Measurements from ENCODE around the gene APOBEC3G. TPM values are rescaled to one million over a fixed set of nuclear protein-coding genes. Genes with fewer than 3 reads are reported as not detected.
A peak's percentile ranks its signal among the peaks of the same experiment; 100 is the strongest.
"Not testable (repeated sequence)": the region's sequence is repeated elsewhere in the genome, so short reads cannot be mapped to it uniquely, and the experiment has no call there.

The APOBEC3G gene
- total RNA-seq, 4 donors from 2014 or later, result 6.5 to 27.5 (median 11.4) TPM

GRCh38 chr22:39055658-39056057, 21.4 kb upstream of the APOBEC3G start:
- Histone ChIP-seq H3K4me3 (no peak overlapping the region), H3K27ac (no peak overlapping the region), H3K36me3 (no peaks in the 10 kb centered on the region), H3K9me3 (no peaks in the 10 kb centered on the region), H3K4me1 (no peaks in the 10 kb centered on the region), H3K27me3 (no peaks in the 10 kb centered on the region)
- 93 to 95% methylated on average over 11 of the region's 11 CpGs for WGBS, 2 donors
- DNase-seq (ENCODE audit: low spot score in 2 of 2), result no peak
- TF ChIP-seq EP300 (IDR thresholded peaks at IDR 0.05) (no peak), CTCF (IDR thresholded peaks at IDR 0.05) (no peak), POLR2A (IDR thresholded peaks at IDR 0.05) (no peak)

GRCh38 chr22:39061290-39061689, 15.8 kb upstream of the APOBEC3G start:
- H3K9me3 ChIP-seq; H3K27me3 ChIP-seq; H3K4me1 ChIP-seq; H3K4me3 ChIP-seq; H3K27ac ChIP-seq; H3K36me3 ChIP-seq; DNase-seq (ENCODE audit: low spot score in 2 of 2): not testable (repeated sequence)
- WGBS, 2 donors, result 66% methylated on average over 6 of the region's 6 CpGs

DNA sequence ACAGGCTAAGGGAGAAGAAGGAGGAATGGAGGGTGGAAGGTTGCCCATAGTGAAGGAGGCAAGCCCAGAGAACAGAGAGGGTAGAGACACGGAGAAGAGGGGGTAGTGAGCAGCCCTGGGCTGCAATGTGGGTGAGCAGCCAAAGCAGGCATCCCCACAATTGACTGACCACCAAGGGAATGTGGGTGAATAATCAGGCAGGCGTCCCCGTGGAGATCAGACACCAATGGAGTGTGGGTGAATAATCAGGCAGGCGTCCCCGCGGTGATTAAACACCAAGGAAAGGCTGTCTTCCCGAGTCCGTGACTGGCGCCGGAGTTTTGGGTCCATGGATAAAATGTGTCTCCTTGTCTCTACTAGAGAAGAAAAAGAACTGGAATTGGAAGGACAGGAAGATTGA, 15.1 kb upstream of the APOBEC3G start:
- not testable (repeated sequence) for H3K27me3 ChIP-seq; DNase-seq (ENCODE audit: low spot score in 2 of 2); H3K9me3 ChIP-seq; H3K4me3 ChIP-seq; H3K4me1 ChIP-seq; H3K27ac ChIP-seq; H3K36me3 ChIP-seq
- 80 to 84% methylated on average over 10 of the region's 10 CpGs for WGBS, 2 donors

- H3K4me3 ChIP-seq; H3K36me3 ChIP-seq; H3K4me1 ChIP-seq; H3K9me3 ChIP-seq; H3K27me3 ChIP-seq; DNase-seq (ENCODE audit: low spot score in 2 of 2); H3K27ac ChIP-seq: not testable (repeated sequence)
- WGBS, 2 donors, result 81 to 88% methylated on average over 8 of the region's 8 CpGs
Measured at GRCh38 chr22:39063904-39064303, 13.2 kb upstream of the APOBEC3G start.

- 70 to 74% methylated on average over 9 of the region's 9 CpGs for WGBS, 2 donors
- H3K4me1 ChIP-seq; H3K9me3 ChIP-seq; H3K27me3 ChIP-seq; DNase-seq (ENCODE audit: low spot score in 2 of 2); H3K36me3 ChIP-seq: not testable (repeated sequence)
- H3K4me3 ChIP-seq, result peak overlapping the region in 1 of 4 donors; percentile 9
- peak overlapping the region in 2 of 4 donors; percentile 16 to 60 for H3K27ac ChIP-seq
Measured at GRCh38 chr22:39066442-39067276, 10.4 kb upstream of the APOBEC3G start.

DNA sequence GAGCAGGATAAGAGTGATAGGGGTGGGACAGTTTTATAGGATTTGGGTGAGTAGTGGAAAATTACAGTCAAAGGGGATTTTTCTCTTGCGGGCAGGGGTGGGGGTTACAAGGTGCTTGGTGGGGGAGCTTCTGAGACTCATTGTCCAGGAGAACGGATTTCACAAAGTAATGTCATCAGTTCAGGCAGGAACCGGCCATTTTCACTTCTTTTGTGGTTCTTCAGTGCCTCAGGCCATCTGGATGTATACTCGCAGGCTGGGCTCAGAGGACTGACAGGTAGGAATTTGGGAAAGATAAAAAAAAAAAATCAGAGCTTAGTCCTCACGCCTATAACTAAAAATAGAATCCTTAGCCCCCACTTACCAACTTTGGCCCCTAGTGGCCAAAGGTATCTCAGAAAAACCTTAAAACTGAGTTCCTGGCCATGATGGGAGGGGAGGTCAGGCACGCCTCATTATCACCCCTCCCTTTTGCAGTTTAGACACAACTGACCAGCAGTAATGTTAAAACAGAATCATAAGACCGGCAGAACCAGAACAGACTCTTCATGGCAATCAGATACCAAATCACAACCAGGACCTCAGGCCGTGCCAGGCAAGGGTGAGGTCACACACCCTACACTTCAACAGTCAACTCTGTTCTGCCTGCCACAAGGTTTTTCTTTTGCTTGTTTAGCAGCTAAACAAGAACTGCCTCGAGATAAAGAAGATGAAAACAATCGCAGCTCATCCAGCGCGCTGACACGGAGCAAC, 8.9 kb upstream of the APOBEC3G start:
- TF ChIP-seq CTCF (IDR thresholded peaks at IDR 0.05) (no peak), EP300 (IDR thresholded peaks at IDR 0.05) (no peak)
- no peak overlapping the region for H3K27ac ChIP-seq
- H3K36me3 ChIP-seq, result no peaks in the 10 kb centered on the region
- H3K4me1 ChIP-seq, result peaks cover 0 to 5% (median 0%) of the 10 kb centered on the region in 4 donors
- no peaks in the 10 kb centered on the region for H3K9me3 ChIP-seq
- DNase-seq (ENCODE audit: low spot score in 2 of 2), result no peak
- H3K27me3 ChIP-seq, result no peaks in the 10 kb centered on the region
- no peak overlapping the region for H3K4me3 ChIP-seq
- WGBS, 2 donors, result 72% methylated on average over 13 of the region's 13 CpGs

- Histone ChIP-seq H3K4me1 (peaks cover 0 to 5% (median 0%) of the 10 kb centered on the region in 4 donors), H3K36me3 (no peaks in the 10 kb centered on the region), H3K27ac (no peak overlapping the region), H3K27me3 (no peaks in the 10 kb centered on the region), H3K9me3 (no peaks in the 10 kb centered on the region), H3K4me3 (no peak overlapping the region)
- no peak for DNase-seq (ENCODE audit: low spot score in 2 of 2)
- TF ChIP-seq EP300 (IDR thresholded peaks at IDR 0.05) (no peak), POLR2A (IDR thresholded peaks at IDR 0.05) (no peak), CTCF (IDR thresholded peaks at IDR 0.05) (no peak)
- WGBS, 2 donors, result 86 to 89% methylated on average over 7 of the region's 7 CpGs
Measured at GRCh38 chr22:39070186-39070585, 6.9 kb upstream of the APOBEC3G start.

- not testable (repeated sequence) for H3K36me3 ChIP-seq, H3K27me3 ChIP-seq
- WGBS, 2 donors, result 74 to 76% methylated on average over 6 to 7 of the region's 7 CpGs
Measured at GRCh38 chr22:39072581-39072981, 4.5 kb upstream of the APOBEC3G start.

More at GRCh38 chr22:39072581-39072981, 4.5 kb upstream of the APOBEC3G start:
- H3K4me1 ChIP-seq; H3K27ac ChIP-seq; DNase-seq (ENCODE audit: low spot score in 2 of 2); H3K4me3 ChIP-seq; H3K9me3 ChIP-seq: not testable (repeated sequence)

All from tibial nerve (tissue), 4 donors.